K562 (cell line): ENCODE data around the gene NDST4. TPM values are rescaled to one million over a fixed set of nuclear protein-coding genes. Genes with fewer than 3 reads are reported as not detected.

Source experiments
- ATAC-seq: fragments of 200-7000 bp; cut with Tn5 transposase; 3 replicates; pipeline ENCODE4 v1.9.1; 2020; ENCODE audit warnings: moderate library complexity
- BruUV-seq: library from RNA; stranded (reverse); fragments of 400-500 nt; replicated peaks from 2 replicates; lab custom pipeline; 2021; lab: Mats Ljungman, UMichigan
- CTCF ChIA-PET: fragments of 300-600 bp; formaldehyde crosslinking; extraction: SDS; loops from one replicate; lab custom pipeline; 2021; ENCODE audit warnings: low intra/inter-chr PET ratio; lab: Yijun Ruan, JAX
- POLR2A ChIA-PET: fragments of 300-600, 350-650 bp; sonication (Branson Sonifier 250); formaldehyde crosslinking; extraction: SDS; loops from one replicate; lab custom pipeline; 2021; ENCODE audit warnings: antibody characterized with exemption, inconsistent platforms; lab: Yijun Ruan, JAX
- DNase-seq, 4 experiments: peaks; one replicate each; pipeline versions ENCODE4 v3.0.0 to v3.0.0-alpha.2; 2011 to 2018; ENCODE audit warnings: low spot score in 3 of 4, mixed read lengths in 3 of 4; ENCODE audit errors: extremely low read depth in 1 of 4
- FAIRE-seq: peaks from 2 replicates; lab custom pipeline; 2011; peaks lifted over from hg19 to GRCh38; lab: Jason Lieb, UNC
- H2AFZ ChIP-seq: 2 replicates; pipeline ENCODE4 v1.6.0; 2011; ENCODE audit warnings: low read depth, low read length, control low read depth, inconsistent platforms
- H3K27ac ChIP-seq: fragments of 200-600 bp; 3 replicates; pipeline ENCODE4 v1.8.0; 2011; ENCODE audit warnings: low read depth, mild to moderate bottlenecking, control low read depth, inconsistent platforms, low read length, moderate library complexity, mixed read lengths; ENCODE audit errors: extremely low read depth
- H3K27me3 ChIP-seq, 2 experiments: fragments of 300-600 bp in 1 of 2; 2 replicates in 1 of 2; 3 replicates in 1 of 2; pipeline versions ENCODE4 v1.6.0 to v1.8.0; 2011; ENCODE audit warnings: inconsistent platforms in 2 of 2, low read length in 2 of 2, mild to moderate bottlenecking in 1 of 2, mixed read lengths in 1 of 2, moderate library complexity in 1 of 2; ENCODE audit not compliant: control insufficient read depth in 2 of 2, insufficient read depth in 2 of 2
- H3K36me3 ChIP-seq: fragments of 300-600 bp; 3 replicates; pipeline ENCODE4 v1.8.0; 2011; ENCODE audit warnings: mild to moderate bottlenecking, low read length, inconsistent platforms; ENCODE audit not compliant: control insufficient read depth, insufficient read depth
- H3K4me1 ChIP-seq, 2 experiments: fragments of 200-600 bp in 1 of 2; replicated peaks in 1 of 2; 2 replicates in 1 of 2; 3 replicates in 1 of 2; pipeline versions ENCODE4 v1.5.1 to v1.8.0; 2011; ENCODE audit warnings: inconsistent platforms in 2 of 2, low read length in 2 of 2, mild to moderate bottlenecking in 1 of 2, mixed read lengths in 1 of 2, moderate library complexity in 1 of 2; ENCODE audit not compliant: control insufficient read depth in 2 of 2, insufficient read depth in 2 of 2
- H3K4me2 ChIP-seq: 2 replicates; pipeline ENCODE4 v1.6.1; 2011; ENCODE audit warnings: low read length, control low read depth, inconsistent platforms, mixed read lengths; ENCODE audit not compliant: insufficient read depth
- H3K4me3 ChIP-seq: fragments of 200-600 bp; sonication (generic), shearing (Covaris generic); 2 replicates; pipeline ENCODE4 v1.5.1; 2016; ENCODE audit warnings: control low read depth, inconsistent platforms
- H3K79me2 ChIP-seq: fragments of 200-600 bp; 3 replicates; pipeline ENCODE4 v1.8.0; 2011; ENCODE audit warnings: low read length, inconsistent platforms; ENCODE audit not compliant: control insufficient read depth, insufficient read depth
- H3K9ac ChIP-seq, 2 experiments: 2 replicates each; pipeline versions ENCODE4 v1.6.0 to v1.6.1; 2011; ENCODE audit warnings: low read depth in 2 of 2, low read length in 2 of 2, control low read depth in 1 of 2, inconsistent platforms in 1 of 2, mild to moderate bottlenecking in 1 of 2, mixed read lengths in 1 of 2; ENCODE audit not compliant: insufficient read depth in 1 of 2
- H3K9me1 ChIP-seq: one replicate; pipeline ENCODE4 v1.6.0; 2011; ENCODE audit warnings: inconsistent platforms, mild to moderate bottlenecking, low read length, moderate library complexity; ENCODE audit not compliant: control insufficient read depth, insufficient read depth
- H3K9me3 ChIP-seq: replicated peaks from 2 replicates; pipeline ENCODE4 v1.5.1; 2011; ENCODE audit warnings: low read depth, low read length, inconsistent platforms; ENCODE audit not compliant: control insufficient read depth, insufficient read depth
- H4K20me1 ChIP-seq: replicated peaks from 2 replicates; pipeline ENCODE4 v1.6.1; 2011; ENCODE audit warnings: low read length, inconsistent platforms, mixed read lengths; ENCODE audit not compliant: control insufficient read depth, insufficient read depth
- CXXC5 ChIP-seq: fragments of 250-450 bp; sonication (Bioruptor Pico); IDR thresholded peaks from 2 replicates; pipeline ENCODE4 v1.8.0; 2022; ENCODE audit warnings: inconsistent platforms, mild to moderate bottlenecking, moderate library complexity
- DACH1 ChIP-seq: fragments of 450-650 bp; IDR thresholded peaks from 2 replicates; pipeline ENCODE4 v1.6.1; 2018; ENCODE audit not compliant: partially characterized antibody
- DIDO1 ChIP-seq: fragments of 450-650 bp; IDR thresholded peaks from 2 replicates; pipeline ENCODE4 v1.6.1; 2016; ENCODE audit warnings: low read depth, missing biosample characterization, missing genetic modification characterization
- KLF6 ChIP-seq: fragments of 250-450 bp; sonication (Bioruptor Pico); IDR thresholded peaks from 2 replicates; pipeline ENCODE4 v1.4.0; 2020; ENCODE audit warnings: mild to moderate bottlenecking, moderate library complexity, borderline replicate concordance
- MIER1 ChIP-seq: fragments of 450-650 bp; IDR thresholded peaks from 2 replicates; pipeline ENCODE4 v1.6.1; 2016; ENCODE audit warnings: antibody characterized with exemption, mild to moderate bottlenecking, low read depth
- YY1 ChIP-seq, 3 experiments: IDR thresholded peaks; 2 replicates each; pipeline ENCODE4 v1.6.1; 2011; ENCODE audit warnings: low read length in 2 of 3, mild to moderate bottlenecking in 2 of 3, moderate library complexity in 2 of 3, borderline replicate concordance in 1 of 3, control low read depth in 1 of 3, low read depth in 1 of 3; ENCODE audit not compliant: insufficient read depth in 3 of 3, insufficient replicate concordance in 2 of 3, control insufficient read depth in 1 of 3, insufficient read length in 1 of 3; ENCODE audit errors: extremely low read depth in 1 of 3
- ZNF589 ChIP-seq: fragments of 200-800 bp; sonication (Bioruptor generic); IDR thresholded peaks from 2 replicates; pipeline ENCODE4 v1.6.1; 2016; ENCODE audit warnings: low read depth, missing genetic modification characterization, missing compliant biosample characterization
- ZNF699 ChIP-seq: fragments of 250-450 bp; sonication (Bioruptor Pico); IDR thresholded peaks from 2 replicates; pipeline ENCODE4 v1.8.0; 2021; ENCODE audit warnings: mild to moderate bottlenecking, moderate library complexity; ENCODE audit not compliant: insufficient replicate concordance
- WGBS: fragments of 100-300 bp; shearing (Covaris generic); methylation state at CpG from one replicate; pipeline ENCODE4 v1.1.6; 2016; ENCODE audit warnings: low coverage, mixed read lengths; ENCODE audit not compliant: insufficient coverage; ENCODE audit errors: missing lambda C conversion rate; 5-methylcytosine and 5-hydroxymethylcytosine counted together
- in situ Hi-C: fragments of 300-500 bp; cut with MboI; formaldehyde crosslinking; loops from 4 replicates; pipeline ENCODE4 v1.15.0; 2018; ENCODE audit warnings: inconsistent platforms, mixed read lengths
- intact Hi-C: fragments of 100-400 bp; cut with micrococcal nuclease; formaldehyde crosslinking; loops from 2 replicates; pipeline ENCODE4 v1.14.2; 2022
- polyA plus RNA-seq, 8 experiments: library from polyadenylated mRNA; depleted of rRNA in 4 of 8; stranded (reverse) in 5 of 8; unstranded in 3 of 8; fragments of >200 nt; fragmentation: Nextera tagmentation in 2 of 8; fragmentation: Illumina TruSeq in 1 of 8; extraction: Ambion mirVana in 2 of 8; extraction: Trizol in 1 of 8; gene quantifications; 2 replicates each; pipeline versions ENCODE4 v1.2.1 to v1.2.3, GENCODE V29; 2011 to 2014; ENCODE audit warnings: inconsistent platforms in 1 of 8, missing spikeins in 1 of 8
- total RNA-seq, 7 experiments: library from RNA; depleted of rRNA in 6 of 7; stranded (reverse); fragments of >200 nt in 6 of 7; fragmentation: Illumina TruSeq in 2 of 7; extraction: Trizol in 2 of 7; gene quantifications; 2 replicates each; pipeline versions ENCODE4 v1.2.1 to v1.2.3, GENCODE V29; 2011 to 2021; ENCODE audit warnings: low replicate concordance in 1 of 7
- TF ChIP-seq, protein P1 (sequence below): fragments of 200-800 bp; sonication (Bioruptor generic); IDR thresholded peaks from 2 replicates; pipeline ENCODE4 v1.6.1; 2016; ENCODE audit warnings: missing genetic modification characterization, missing compliant biosample characterization

The NDST4 gene
- total and polyA plus RNA-seq, 9 of the 15 experiments (the other 6 are each of a cell fraction or from before 2014, with no cell fraction given), result not detected

DNA sequence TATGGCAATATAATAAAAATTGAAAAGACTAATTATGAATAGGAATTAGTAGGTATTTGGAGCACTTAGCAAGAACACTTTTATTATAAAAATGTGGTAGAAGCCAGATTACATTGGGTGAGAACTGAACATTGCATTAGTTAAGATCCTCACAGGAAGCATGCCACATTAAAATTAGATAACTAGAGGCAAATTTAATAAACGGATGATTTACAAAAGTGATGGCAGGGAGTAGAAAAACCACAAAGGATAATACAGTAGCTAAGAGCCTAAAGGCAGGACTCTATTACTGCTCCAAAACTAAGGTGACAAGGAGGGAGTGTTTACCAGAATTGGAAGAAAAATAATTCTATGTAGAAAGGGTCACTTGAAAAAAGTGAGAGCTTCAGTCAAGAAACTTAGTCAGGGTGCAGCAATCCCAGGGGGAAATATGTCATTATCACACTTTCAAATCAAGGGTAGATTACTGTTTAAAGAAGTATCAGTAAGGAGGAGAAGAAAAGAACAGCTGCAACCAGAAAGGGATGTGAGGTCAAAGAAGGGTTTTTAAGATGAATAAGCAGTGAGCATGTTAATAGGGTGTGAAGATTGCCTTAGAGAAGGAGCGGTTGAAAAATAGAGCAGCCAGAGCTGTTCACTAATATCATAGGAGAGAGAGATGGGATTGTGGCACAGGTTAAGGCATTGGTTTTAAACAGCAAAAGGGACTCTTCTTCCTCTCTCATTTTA, 84.6 kb downstream of the NDST4 start:
- ChIA-PET POLR2A (no interaction called here), CTCF (no interaction called here)
- no peak for TF ChIP-seq ZNF589
- no peak overlapping the region for H3K4me2 ChIP-seq
- no peaks in the 10 kb centered on the region for H4K20me1 ChIP-seq
- no peak for FAIRE-seq
- H3K4me3 ChIP-seq, result no peak overlapping the region
- no TSS peak for BruUV-seq
- H3K4me1 ChIP-seq, result no peaks in the 10 kb centered on the region
- intact Hi-C loops, result no loop called here
- 3% methylated on average over 2 of the region's 2 CpGs for WGBS
- DNase-seq, result no peak
- no peaks in the 10 kb centered on the region for H3K9me3 ChIP-seq
- H2AFZ ChIP-seq, result no peak overlapping the region
- in situ Hi-C loops, result no loop called here
- H3K27me3 ChIP-seq, result no peaks in the 10 kb centered on the region
- no peak for ATAC-seq
- no peaks in the 10 kb centered on the region for H3K79me2 ChIP-seq
- no peak overlapping the region for H3K9ac ChIP-seq
- no peaks in the 10 kb centered on the region for H3K36me3 ChIP-seq
- no peak overlapping the region for H3K27ac ChIP-seq
- H3K9me1 ChIP-seq, result no peaks in the 10 kb centered on the region

DNA sequence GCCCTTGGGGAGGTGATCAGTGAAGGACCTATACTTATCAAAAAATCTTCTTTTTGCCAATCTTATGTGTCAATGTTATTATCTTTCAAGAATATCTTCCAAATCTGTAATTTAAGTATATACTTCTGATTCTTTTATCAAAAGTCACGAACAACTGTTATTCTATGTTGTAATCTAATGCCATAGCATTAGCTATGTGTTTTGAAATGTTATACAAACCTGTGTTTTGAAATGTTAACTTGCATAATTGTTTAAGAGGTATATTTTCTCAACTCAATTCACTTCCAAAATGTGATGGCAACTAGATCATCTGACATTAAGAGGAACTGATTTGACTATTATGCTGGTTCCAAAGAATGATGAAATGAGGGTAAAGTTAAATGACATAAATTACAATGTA, 113.5 kb downstream of the NDST4 start:
- 0% methylated on average over 1 of the region's 1 CpG for WGBS
- no peak for FAIRE-seq
- BruUV-seq, result no TSS peak
- TF ChIP-seq ZNF699 (CRISPR knock-in tag) (no peak), DIDO1 (tag) (no peak), CXXC5 (CRISPR knock-in tag) (no peak), DACH1 (no peak), KLF6 (no peak), MIER1 (no peak), YY1 (IDR thresholded peaks at IDR 0.05; ENCODE audit: borderline replicate concordance in 1 of 3, control insufficient read depth in 1 of 3, extremely low read depth in 1 of 3, insufficient read depth in 3 of 3, insufficient read length in 1 of 3, insufficient replicate concordance in 2 of 3, low read depth in 1 of 3, low read length in 2 of 3) (no peak)
- TF ChIP-seq, protein P1, sequence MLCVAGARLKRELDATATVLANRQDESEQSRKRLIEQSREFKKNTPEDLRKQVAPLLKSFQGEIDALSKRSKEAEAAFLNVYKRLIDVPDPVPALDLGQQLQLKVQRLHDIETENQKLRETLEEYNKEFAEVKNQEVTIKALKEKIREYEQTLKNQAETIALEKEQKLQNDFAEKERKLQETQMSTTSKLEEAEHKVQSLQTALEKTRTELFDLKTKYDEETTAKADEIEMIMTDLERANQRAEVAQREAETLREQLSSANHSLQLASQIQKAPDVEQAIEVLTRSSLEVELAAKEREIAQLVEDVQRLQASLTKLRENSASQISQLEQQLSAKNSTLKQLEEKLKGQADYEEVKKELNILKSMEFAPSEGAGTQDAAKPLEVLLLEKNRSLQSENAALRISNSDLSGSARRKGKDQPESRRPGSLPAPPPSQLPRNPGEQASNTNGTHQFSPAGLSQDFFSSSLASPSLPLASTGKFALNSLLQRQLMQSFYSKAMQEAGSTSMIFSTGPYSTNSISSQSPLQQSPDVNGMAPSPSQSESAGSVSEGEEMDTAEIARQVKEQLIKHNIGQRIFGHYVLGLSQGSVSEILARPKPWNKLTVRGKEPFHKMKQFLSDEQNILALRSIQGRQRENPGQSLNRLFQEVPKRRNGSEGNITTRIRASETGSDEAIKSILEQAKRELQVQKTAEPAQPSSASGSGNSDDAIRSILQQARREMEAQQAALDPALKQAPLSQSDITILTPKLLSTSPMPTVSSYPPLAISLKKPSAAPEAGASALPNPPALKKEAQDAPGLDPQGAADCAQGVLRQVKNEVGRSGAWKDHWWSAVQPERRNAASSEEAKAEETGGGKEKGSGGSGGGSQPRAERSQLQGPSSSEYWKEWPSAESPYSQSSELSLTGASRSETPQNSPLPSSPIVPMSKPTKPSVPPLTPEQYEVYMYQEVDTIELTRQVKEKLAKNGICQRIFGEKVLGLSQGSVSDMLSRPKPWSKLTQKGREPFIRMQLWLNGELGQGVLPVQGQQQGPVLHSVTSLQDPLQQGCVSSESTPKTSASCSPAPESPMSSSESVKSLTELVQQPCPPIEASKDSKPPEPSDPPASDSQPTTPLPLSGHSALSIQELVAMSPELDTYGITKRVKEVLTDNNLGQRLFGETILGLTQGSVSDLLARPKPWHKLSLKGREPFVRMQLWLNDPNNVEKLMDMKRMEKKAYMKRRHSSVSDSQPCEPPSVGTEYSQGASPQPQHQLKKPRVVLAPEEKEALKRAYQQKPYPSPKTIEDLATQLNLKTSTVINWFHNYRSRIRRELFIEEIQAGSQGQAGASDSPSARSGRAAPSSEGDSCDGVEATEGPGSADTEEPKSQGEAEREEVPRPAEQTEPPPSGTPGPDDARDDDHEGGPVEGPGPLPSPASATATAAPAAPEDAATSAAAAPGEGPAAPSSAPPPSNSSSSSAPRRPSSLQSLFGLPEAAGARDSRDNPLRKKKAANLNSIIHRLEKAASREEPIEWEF (CRISPR knock-in tag), result no peak

More for the DNA sequence above, 113.5 kb downstream of the NDST4 start:
- no peak overlapping the region for H3K27ac ChIP-seq
- no peaks in the 10 kb centered on the region for H3K27me3 ChIP-seq
- no peak for DNase-seq
- ChIA-PET CTCF (no interaction called here), POLR2A (no interaction called here)
- no peak for ATAC-seq
- H3K4me2 ChIP-seq, result no peak overlapping the region
- H3K9me1 ChIP-seq, result no peaks in the 10 kb centered on the region
- in situ Hi-C loops (no loop called here), intact Hi-C loops (no loop called here)
- no peaks in the 10 kb centered on the region for H3K9me3 ChIP-seq
- no peaks in the 10 kb centered on the region for H3K79me2 ChIP-seq
- no peak overlapping the region for H3K4me3 ChIP-seq
- H4K20me1 ChIP-seq, result no peaks in the 10 kb centered on the region
- no peak overlapping the region for H3K9ac ChIP-seq
- no peaks in the 10 kb centered on the region for H3K4me1 ChIP-seq
- H2AFZ ChIP-seq, result no peak overlapping the region
- no peaks in the 10 kb centered on the region for H3K36me3 ChIP-seq
